ENCODE results near the gene PDLIM7. TPM values are rescaled to one million over a fixed set of nuclear protein-coding genes. Genes with fewer than 3 reads are reported as not detected.

PDLIM7 gene
- polyA plus RNA-seq (48.5 to 83.6 TPM (median 60.5 TPM) in 3 replicates), polyA minus RNA-seq (39.5 to 63.3 TPM (median 44.1 TPM) in 3 replicates)
- polyA plus RNA-seq (2011; ENCODE audit: low read depth) = 23.4 TPM
- 33.0 and 72.1 TPM in 2 replicates for polyA plus RNA-seq (2011; cell fraction: cytosol; rRNA removed)
- 124 and 193 TPM in 2 replicates for polyA plus RNA-seq (2011; cell fraction: nucleus; rRNA removed)
- 35.6 and 111 TPM in 2 replicates for polyA plus RNA-seq (2012; ENCODE audit: low replicate concordance)
- 84.2 TPM for polyA minus RNA-seq (2011; cell fraction: cytosol; rRNA and poly(A)+ RNA removed)
- polyA minus RNA-seq (2011; cell fraction: nucleus; rRNA and poly(A)+ RNA removed) = 61.5 and 66.3 TPM in 2 replicates

GRCh38 chr5:177497292-177498012, at the start of gene PDLIM7:
PDLIM7 (minus strand) TSS chr5:177497604; CDS start chr5:177496512, 1,092 bp downstream.
- Histone ChIP-seq H3K4me1 (ENCODE audit: control insufficient read depth, extremely low read depth, insufficient read depth, low read length) (peaks cover 42% of the 10 kb centered on the region), H3K79me2 (ENCODE audit: control insufficient read depth, insufficient read depth, low read length) (peaks cover 21% of the 10 kb centered on the region), H2AFZ (ENCODE audit: control insufficient read depth, low read length) (peak within 1 kb of the TSS; percentile 68), H3K9ac (ENCODE audit: control insufficient read depth, extremely low read depth, insufficient read depth, low read length) (peak within 1 kb of the TSS; percentile 83), H3K9me3 (ENCODE audit: control insufficient read depth, low read depth, low read length) (no peaks in the 10 kb centered on the region), H3K36me3 (ENCODE audit: control insufficient read depth in 2 of 2, extremely low read depth in 1 of 2, insufficient read depth in 2 of 2, low read length in 2 of 2) (peaks cover 1 to 12% of the 10 kb centered on the region in 2 experiments), H3K9me1 (ENCODE audit: control insufficient read depth, extremely low read depth, insufficient read depth, low read length) (peaks cover 4% of the 10 kb centered on the region), H3K27ac (ENCODE audit: control insufficient read depth, insufficient read depth, low read length) (peak within 1 kb of the TSS; percentile 67), H4K20me1 (ENCODE audit: control insufficient read depth, extremely low read depth, insufficient read depth, low read length) (no peaks in the 10 kb centered on the region), H3K27me3 (ENCODE audit: control insufficient read depth, extremely low read depth, insufficient read depth, low read length) (no peaks in the 10 kb centered on the region), H3K4me2 (ENCODE audit: control insufficient read depth, extremely low read depth, insufficient read depth, low read depth, low read length) (peak within 1 kb of the TSS; percentile 92), H3K4me3 (ENCODE audit: control insufficient read depth in 2 of 3, extremely low read depth in 1 of 3, insufficient read depth in 2 of 3, low read depth in 1 of 3, low read length in 3 of 3) (peak within 1 kb of the TSS; percentile 77 to 81 (median 77))
- TF ChIP-seq CTCF (optimal IDR thresholded peaks at IDR 0.05 in 1 of 3, IDR thresholded peaks at IDR 0.05 in 1 of 3, conservative IDR thresholded peaks at IDR 0.05 in 1 of 3; ENCODE audit: extremely low read depth in 1 of 3, insufficient read depth in 2 of 3, low read length in 3 of 3) = no peak
- no peak for TF ChIP-seq EZH2 (IDR thresholded peaks at IDR 0.05; ENCODE audit: low read length)
- FAIRE-seq = no peak
- peak; percentile 93 for DNase-seq (ENCODE audit: low read depth, low spot score)
- dilution Hi-C loops (cut with MboI; ENCODE audit: extremely low pct_ligation_motif_present, low sequenced_read_pairs) = no loop called here

- Histone ChIP-seq H3K4me1 (ENCODE audit: control insufficient read depth, extremely low read depth, insufficient read depth, low read length) (peaks cover 27% of the 10 kb centered on the region), H3K9ac (ENCODE audit: control insufficient read depth, extremely low read depth, insufficient read depth, low read length) (peak overlapping the region; percentile 56), H3K4me3 (ENCODE audit: control insufficient read depth in 2 of 3, extremely low read depth in 1 of 3, insufficient read depth in 2 of 3, low read depth in 1 of 3, low read length in 3 of 3) (peak overlapping the region in 1 of 3 experiments; percentile 11), H3K9me3 (ENCODE audit: control insufficient read depth, low read depth, low read length) (no peaks in the 10 kb centered on the region), H3K79me2 (ENCODE audit: control insufficient read depth, insufficient read depth, low read length) (peaks cover 77% of the 10 kb centered on the region), H3K27me3 (ENCODE audit: control insufficient read depth, extremely low read depth, insufficient read depth, low read length) (no peaks in the 10 kb centered on the region), H2AFZ (ENCODE audit: control insufficient read depth, low read length) (no peak overlapping the region), H3K27ac (ENCODE audit: control insufficient read depth, insufficient read depth, low read length) (peak overlapping the region; percentile 86), H3K9me1 (ENCODE audit: control insufficient read depth, extremely low read depth, insufficient read depth, low read length) (peaks cover 4% of the 10 kb centered on the region), H3K4me2 (ENCODE audit: control insufficient read depth, extremely low read depth, insufficient read depth, low read depth, low read length) (peak overlapping the region; percentile 56), H3K36me3 (ENCODE audit: control insufficient read depth in 2 of 2, extremely low read depth in 1 of 2, insufficient read depth in 2 of 2, low read length in 2 of 2) (peaks cover 0 to 6% of the 10 kb centered on the region in 2 experiments), H4K20me1 (ENCODE audit: control insufficient read depth, extremely low read depth, insufficient read depth, low read length) (peaks cover 13% of the 10 kb centered on the region)
- no peak for TF ChIP-seq CTCF (optimal IDR thresholded peaks at IDR 0.05 in 1 of 3, IDR thresholded peaks at IDR 0.05 in 1 of 3, conservative IDR thresholded peaks at IDR 0.05 in 1 of 3; ENCODE audit: extremely low read depth in 1 of 3, insufficient read depth in 2 of 3, low read length in 3 of 3)
- dilution Hi-C loops (cut with MboI; ENCODE audit: extremely low pct_ligation_motif_present, low sequenced_read_pairs) = no loop called here
- FAIRE-seq (peak; percentile 97), DNase-seq (ENCODE audit: low read depth, low spot score) (peak; percentile 82)
Observed at GRCh38 chr5:177546258-177546741, 48.9 kb upstream of the PDLIM7 start.
